ENCODE results near the gene PRDX2.

GRCh38 chr19:12815088-12815487, 13.5 kb upstream of the PRDX2 start:
- no peak for TF ChIP-seq CTCF (IDR thresholded peaks at IDR 0.05; ENCODE audit: poor library complexity, severe bottlenecking)
- TF ChIP-seq RAD21 (conservative IDR thresholded peaks at IDR 0.05), result no peak
- no peak for TF ChIP-seq POLR2AphosphoS5 (IDR thresholded peaks at IDR 0.05)
- no peak for TF ChIP-seq EZH2 (IDR thresholded peaks at IDR 0.05; ENCODE audit: borderline replicate concordance, insufficient read depth, low read length, poor library complexity, severe bottlenecking)
- no peak for TF ChIP-seq EP300 (conservative IDR thresholded peaks at IDR 0.05; ENCODE audit: poor library complexity, severe bottlenecking)
- no peak for TF ChIP-seq TAF1 (IDR thresholded peaks at IDR 0.05; ENCODE audit: low read depth)
- TF ChIP-seq REST (IDR thresholded peaks at IDR 0.05; ENCODE audit: borderline replicate concordance), result no peak
- no peak for TF ChIP-seq MXI1 (conservative IDR thresholded peaks at IDR 0.05; ENCODE audit: poor library complexity, severe bottlenecking)
- TF ChIP-seq SMC3 (conservative IDR thresholded peaks at IDR 0.05; ENCODE audit: poor library complexity), result no peak
